GM19328 (cell line): ENCODE measurements around the gene FBXL20.
"Not testable (repeated sequence)": the region's sequence is repeated elsewhere in the genome, so short reads cannot be mapped to it uniquely, and the experiment has no call there.

Experiments used
- ATAC-seq: cut with Tn5 transposase; IDR thresholded peaks from one replicate; pipeline ENCODE4 v1.9.1; 2021; ENCODE audit warnings: mild to moderate bottlenecking, moderate library complexity; ENCODE audit not compliant: unreplicated experiment

FBXL20 gene

DNA sequence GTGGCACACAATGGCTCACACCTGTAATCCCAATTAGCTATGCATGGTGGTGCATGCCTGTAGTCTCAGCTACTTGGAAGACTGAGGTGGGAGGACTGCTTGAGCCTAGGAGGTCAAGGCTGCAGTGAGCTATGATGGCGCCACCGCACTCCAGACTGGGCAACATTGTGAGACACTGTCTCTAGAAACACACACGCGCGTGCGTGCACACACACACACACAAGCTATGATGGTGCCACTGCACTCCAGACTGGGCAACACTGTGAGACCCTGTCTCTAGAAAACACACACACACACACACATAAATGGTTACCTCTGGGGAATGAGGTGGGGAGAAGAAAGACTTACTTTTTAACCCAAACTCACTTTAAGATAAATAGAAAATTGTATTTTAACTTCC is 16.4 kb downstream of the FBXL20 start:
- no peak for ATAC-seq

DNA sequence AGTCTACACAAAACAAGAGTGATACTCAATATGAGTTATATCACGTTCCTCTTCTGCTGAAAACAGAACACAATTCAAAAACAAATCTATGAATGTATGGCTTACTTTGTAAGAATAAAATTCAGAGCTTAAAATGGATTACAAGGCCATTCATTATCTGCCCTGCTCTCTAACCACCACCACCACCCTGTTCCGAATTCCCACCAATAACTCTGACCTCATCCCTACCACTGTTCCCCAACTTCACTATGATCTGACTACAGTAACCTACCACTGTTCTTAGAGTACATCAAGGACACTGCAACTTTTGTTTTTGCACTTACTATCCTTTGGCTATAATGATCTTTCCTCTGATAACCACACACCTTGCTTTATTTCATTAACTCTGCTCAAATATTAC is 21.3 kb downstream of the FBXL20 start:
- no peak for ATAC-seq

DNA sequence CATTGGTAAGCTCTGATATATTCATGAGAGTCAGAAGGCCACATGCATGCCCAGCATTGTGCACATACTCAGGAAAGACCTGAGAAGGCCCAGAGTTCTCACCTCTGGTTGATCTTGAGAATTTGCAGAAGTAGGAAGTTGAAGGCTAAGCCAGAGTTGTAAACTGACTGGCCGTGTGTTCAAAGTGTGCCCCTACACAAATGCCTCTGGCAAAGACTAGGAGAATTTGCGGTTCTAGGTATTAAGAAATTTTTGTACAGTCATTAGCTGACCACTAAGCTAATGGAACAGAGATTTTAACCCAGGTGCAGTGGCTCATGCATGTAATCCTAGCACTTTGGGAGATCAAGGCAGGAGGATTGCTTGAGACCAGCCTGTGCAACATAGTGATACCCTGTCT is 25.0 kb downstream of the FBXL20 start:
- ATAC-seq = no peak

DNA sequence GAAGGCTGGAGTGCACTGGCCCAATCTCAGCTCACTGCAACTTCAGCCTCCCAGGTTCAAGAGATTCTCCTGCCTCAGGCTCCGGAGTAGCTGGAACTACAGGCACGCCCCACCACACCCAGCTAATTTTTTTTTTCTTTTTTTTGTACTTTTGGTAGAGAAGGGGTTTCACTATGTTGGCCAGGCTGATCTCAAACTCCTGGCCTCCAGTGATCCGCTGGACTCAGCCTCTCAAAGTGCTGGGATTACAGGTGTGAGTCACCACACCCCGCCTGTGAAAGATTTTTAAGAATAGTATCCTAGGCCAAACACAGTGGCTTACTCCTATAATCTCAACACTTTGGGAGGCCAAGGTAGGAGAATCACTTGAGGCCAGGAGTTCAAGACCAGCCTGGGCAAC is 33.6 kb downstream of the FBXL20 start:
- ATAC-seq = not testable (repeated sequence)

DNA sequence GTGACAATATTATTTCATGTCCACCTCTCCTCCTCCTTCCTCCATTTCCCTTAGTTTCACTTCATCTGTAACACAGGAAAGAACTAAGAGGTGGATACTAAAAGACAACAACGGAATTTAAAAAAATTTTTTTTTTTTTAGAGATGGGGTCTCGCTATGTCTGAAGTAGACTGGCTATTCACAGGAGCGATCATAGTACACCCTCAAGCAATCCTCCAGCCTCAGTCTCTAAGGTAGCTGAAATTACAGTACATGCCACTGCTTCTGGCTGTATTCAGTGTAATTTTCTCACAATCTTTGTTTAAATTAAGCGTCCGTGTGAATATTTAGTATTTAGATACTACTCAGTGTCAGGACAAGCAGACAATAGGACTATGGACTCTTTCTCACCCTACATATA is 35.6 kb downstream of the FBXL20 start:
- ATAC-seq = no peak

DNA sequence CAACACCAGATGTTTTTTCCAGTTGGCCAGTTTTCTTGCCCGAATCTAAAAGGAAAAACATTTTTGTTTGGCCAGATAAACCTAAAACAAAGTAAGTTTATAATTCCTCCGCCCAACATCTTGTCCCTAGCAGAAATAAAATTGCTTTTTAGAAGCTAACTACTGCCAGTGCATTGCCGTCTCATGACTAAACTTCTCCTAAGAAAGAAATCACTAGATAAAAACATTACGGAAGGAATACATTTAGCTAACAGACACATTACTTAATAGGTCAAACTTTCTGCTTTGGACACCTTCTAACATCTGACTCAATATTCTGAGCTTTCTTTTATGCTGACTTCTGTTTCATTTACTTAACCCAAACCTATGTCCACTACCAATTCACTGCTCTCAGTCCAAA is 36.2 kb downstream of the FBXL20 start:
- no peak for ATAC-seq

DNA sequence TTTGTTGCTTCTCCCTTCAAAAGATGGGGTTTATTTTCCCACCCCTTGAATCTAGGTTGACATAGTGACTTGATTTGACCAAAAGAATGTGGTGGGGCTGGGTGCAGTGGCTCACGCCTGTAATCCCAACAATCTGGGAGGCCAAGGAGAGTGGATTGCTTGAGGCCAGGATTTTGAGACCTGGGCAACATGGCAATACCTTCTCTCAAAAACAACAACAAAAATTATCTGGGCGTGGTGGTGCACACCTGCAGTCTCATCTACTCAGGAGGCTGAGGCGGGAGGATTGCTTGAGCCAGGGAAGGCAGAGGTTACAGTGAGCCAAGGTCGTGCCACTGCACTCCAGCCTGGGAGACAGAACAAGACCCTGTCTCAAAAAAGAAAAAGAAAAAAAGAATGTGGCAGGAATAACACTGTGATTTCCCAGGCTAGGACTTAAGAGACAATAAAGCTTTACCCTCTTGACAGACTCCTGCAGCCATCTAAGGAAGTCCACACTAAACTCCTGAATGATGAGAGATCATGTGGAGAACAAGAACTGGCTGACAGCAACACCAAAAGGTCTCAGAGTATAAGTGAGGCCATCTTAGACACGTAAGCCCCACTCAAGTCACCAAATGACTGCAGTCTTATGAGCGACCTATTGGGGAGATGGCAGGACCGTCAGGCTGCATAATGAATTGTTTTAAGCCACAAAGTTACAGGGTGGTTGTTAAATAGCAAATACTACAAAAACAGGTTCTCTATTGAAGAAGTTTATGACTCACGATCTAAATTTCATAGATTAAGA is 37.0 kb downstream of the FBXL20 start:
- ATAC-seq = no peak

DNA sequence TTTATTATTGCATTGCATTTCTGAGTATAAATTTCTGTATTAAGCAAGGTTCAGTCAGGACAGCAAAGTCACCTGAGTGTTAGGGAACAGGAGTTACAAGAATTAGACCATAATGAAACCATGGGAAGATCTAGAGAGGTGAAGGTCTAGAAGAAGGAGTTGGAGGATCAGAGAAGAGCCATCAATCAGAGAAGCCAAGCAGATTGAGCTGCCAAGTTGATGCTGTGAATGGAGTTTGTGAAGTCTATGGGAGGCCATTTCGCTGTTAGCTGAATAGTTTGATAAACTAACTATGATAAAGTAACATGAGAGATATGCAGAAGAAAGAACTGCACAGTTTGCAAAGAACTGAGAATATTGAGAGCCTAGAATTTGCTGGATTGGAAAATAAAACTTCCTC is 40.4 kb downstream of the FBXL20 start:
- ATAC-seq = no peak

DNA sequence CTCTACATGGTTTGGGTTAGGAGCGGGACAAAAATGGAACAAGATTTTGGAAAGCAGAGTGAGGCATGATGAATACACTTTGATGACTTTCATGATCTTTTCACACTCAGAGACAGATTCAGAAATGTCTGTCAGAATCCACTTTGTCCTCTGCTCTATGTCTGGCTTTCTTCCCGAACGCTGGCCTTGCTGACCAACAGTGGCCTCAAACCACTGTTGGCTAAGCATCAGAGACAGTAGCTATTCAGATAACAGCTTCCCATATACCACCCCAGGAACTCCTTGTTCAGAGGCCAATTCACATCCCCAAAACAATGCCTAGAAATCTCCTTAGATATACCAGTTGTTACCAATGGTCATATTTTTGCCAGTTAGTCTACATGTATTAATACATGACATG is 40.9 kb downstream of the FBXL20 start:
- no peak for ATAC-seq

DNA sequence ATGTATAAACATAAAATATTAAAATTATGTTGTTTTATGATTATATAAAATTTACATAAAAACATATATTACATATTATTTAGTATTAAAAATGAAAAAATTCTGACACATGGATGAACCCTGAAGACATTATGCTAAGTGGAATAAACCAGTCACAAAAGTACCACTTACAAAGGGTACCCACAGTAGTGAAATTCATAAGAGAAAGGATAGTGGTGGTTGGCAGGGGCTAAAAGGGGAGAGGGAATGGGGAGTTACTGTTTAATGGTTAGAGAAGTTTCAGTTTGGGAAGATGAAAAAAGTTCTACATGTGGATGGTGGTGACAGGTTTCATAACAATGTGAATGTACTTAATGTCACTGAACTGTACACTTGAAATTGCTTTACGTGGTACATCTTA is 41.4 kb downstream of the FBXL20 start:
- ATAC-seq = no peak

DNA sequence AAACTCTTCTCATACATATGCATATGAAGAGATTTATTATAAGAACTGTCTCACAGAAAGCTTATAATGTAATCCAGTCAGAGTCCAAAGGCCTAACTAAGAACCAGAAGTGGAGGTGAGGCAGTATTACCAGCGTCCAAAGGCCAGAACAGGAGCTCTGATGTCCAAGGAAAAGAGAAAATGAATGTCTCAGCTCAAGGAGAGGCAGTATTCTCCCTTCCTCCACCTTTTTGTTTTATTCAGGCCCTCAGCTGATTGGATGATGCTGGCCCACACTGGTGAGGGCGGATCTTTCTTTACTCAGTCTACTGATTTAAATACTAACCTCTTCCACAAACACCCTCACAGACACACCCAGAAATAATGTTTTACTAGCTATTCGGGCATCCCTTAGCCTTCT is 43.4 kb downstream of the FBXL20 start:
- no peak for ATAC-seq

DNA sequence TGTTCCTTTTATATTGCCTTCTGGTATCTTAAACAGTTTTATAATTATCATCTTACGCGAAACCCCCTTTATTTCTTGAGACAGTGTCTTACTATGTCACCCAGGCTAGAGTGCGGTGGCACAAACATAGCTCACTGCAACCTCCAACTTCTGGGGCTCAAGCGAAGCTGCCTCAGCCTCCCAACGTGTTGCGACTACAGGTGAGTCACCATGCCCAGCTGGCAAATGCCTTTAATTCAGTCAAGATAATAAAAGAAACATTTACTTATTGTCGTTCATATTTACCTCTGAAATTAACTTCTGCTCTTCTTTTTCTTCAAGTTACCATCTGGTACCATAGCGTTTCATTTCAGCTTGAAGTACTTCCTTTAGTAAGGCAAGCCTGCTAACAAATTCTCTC is 43.9 kb downstream of the FBXL20 start:
- ATAC-seq = no peak

DNA sequence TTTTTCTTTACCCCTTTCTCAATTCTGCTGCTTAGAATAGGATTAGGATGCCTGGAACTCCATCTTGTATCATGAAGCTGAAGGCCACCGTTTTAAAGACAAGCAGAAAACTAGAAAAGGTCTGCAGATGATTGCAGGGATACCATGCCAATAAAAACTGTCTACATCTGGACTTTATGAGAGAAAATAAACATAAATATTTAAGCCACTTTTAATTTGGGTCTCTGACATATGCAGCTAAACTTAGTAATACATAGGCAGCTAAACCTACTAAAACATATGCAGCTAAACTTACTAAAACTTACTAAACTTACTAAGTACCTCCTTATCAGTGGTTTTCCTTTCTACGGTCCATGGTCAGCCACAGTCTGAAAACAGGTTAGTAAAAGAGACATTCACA is 48.4 kb downstream of the FBXL20 start:
- no peak for ATAC-seq

DNA sequence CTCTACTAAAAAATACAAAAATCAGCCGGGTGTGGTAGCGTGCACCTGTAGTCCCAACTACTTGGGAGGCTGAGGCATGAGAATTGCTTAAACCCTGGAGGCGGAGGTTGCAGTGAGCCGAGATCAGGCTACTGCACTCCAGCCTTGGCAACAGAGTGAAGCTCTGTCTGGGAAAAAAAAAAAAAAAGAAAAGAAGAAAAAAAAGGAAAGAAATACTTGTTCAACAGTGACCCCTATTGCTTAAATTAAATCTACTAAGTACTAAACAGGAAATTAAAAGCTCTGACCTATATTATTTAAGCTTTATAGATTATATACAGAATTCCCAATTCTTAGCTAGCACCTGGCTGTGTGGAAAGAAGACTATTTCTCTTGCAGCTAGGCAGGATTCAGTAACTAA is 48.9 kb downstream of the FBXL20 start:
- no peak for ATAC-seq

DNA sequence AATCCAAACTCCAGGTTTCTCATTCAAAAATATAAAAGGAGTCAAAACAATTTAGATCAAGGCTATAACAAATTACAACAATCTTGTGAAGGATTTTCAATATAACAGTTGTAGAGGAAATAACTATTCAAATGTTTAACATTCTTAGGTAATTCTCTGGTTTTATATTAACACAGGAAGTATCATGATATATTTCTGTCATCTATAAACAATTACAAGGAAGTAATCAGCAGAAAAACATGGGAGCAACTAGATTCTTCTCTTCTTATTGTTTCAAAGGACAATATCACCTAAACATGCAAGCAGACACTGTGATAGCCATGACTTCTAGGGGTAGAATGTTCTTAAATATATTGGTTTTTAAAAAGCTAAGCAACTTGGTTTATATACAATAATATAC is 49.9 kb downstream of the FBXL20 start:
- no peak for ATAC-seq

DNA sequence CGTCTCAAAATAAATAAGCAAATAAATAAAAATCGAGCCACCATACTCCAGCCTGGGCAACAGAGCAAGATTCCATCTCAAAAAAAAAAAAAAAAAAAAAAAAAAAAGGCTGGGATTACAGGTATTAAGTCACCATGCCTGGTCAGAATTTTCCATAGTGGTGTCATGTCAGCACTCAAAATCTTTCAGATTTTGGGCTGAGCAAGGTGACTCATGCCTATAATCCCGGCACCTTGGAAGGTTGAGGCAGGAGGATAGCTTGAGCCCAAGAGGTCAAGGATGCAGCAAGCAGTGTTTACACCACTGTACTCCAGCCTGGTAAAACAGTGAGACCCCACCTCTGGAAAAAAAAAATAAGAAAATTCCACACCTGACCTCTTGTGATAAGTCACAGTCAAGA is 52.2 kb downstream of the FBXL20 start:
- ATAC-seq = no peak

DNA sequence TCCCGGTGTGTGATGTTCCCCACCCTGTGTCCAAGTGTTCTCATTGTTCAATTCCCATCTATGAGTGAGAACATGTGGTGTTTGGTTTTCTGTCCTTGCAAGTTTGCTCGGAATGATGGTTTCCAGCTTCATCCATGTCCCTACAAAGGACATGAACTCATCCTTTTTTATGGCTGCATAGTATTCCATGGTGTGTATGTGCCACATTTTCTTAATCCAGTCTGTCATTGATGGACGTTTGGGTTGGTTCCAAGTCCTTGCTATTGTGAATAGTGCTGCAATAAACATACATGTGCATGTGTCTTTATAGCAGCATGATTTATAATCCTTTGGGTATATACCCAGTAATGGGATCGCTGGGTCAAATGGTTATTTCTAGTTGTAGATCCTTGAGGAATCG is 54.6 kb downstream of the FBXL20 start:
- ATAC-seq = not testable (repeated sequence)

DNA sequence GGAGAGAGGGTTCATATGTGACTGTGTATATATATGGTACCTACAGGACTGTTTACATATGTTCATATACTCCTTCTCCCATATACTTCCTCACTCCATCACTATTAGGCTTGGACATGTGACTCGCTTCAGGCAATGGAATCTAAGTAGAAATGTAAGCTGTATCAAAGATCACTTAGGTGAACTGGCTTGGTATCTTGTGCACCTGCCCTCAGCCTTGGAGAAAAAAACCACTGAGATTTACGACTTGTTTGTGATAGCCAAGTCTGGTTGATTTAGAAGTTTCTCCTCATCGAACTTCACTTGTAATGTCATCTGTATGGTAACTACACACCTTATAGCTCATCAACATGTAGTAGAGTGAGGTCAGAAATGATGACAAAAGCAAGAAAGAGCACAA is 59.9 kb downstream of the FBXL20 start:
- ATAC-seq = no peak

DNA sequence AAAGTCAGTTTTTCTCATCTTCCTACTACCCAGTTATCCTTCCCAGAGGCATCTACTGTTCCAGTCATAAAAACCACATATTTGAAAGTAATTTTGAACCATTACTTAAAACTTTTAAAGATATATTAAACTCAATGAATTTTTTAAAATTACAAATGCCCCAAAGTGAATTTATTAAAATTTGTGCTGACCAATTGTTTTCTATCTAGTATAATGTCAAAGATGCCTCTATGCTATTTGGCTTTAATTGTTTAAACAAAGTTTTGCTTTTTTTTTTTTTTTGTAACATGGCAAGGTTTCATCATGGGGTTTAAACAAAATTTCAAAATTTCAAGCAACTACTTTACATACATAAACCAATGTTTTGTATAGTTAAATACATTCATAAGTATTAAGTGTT is 60.7 kb downstream of the FBXL20 start:
- ATAC-seq = no peak

DNA sequence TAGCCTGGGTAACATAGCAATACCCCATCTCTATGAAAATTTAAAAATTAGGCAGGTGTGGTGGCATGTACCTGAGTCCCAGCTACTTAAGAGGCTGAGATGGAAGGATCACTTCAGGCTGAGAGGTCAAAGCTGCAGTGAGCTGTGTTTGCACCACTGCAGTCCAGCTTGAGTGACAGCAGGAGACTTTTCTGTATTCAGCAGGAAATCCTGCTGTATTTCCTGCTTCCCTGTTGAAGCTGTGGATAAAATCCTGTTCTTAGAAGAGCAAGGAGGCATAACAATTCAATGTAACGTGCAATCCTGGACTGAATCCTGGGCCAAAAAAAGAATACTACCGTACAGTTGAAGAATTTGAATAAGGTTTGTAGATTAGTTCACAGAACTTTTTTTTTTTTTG is 62.2 kb downstream of the FBXL20 start:
- no peak for ATAC-seq

DNA sequence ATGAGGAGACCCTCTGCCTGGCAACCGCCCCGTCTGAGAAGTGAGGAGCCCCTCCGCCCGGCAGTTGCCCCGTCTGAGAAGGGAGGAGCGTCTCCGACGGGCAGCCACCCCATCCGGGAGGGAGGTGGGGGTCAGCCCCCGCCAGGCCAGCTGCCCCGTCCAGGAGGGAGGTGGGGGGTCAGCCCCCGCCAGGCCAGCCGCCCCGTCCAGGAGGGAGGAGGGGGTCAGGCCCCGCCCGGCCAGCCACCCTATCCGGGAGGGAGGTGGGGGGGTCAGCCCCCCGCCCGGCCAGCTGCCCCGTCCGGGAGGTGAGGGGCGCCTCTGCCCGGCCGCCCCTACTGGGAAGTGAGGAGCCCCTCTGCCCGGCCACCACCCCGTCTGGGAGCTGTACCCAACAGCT is 63.8 kb downstream of the FBXL20 start:
- not testable (repeated sequence) for ATAC-seq

DNA sequence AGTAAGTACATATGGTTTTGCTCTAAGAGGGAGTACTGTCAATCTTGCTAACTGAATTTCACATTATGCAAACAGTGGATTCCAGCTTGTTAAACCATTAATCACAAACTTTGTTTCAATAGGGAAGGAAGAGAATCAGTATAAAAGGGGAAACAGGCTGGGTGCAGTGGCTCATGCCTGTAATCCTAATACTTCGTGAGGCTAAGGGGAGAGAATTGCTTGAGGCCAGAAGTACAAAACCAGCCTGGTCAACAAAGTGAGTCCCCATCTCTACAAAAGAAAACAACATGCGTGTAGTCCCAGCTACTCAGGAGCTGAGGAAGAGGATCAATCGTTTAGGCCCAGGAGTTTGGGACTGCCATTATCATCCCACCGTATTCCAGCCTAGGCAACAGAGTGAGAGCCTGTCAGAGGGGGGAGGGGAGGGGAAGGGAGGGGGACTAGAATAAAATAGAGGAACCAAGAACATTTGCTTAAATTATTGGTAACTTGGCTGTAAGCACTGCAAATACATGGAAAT is 65.7 kb downstream of the FBXL20 start:
- ATAC-seq = no peak
